ENCODE measurements around the gene SDR42E1. TPM values are rescaled to one million over a fixed set of nuclear protein-coding genes. Genes with fewer than 3 reads are reported as not detected.

SDR42E1 gene
- total RNA-seq, 1 experiment from 2014 or later = 17.4 TPM

- Histone ChIP-seq H2AFZ (ENCODE audit: low read depth, low read length, poor library complexity, severe bottlenecking) (no peak overlapping the region), H3K36me3 (ENCODE audit: control insufficient read depth in 1 of 2, insufficient read depth in 2 of 2, low read length in 2 of 2) (no peaks in the 10 kb centered on the region), H3K9me2 (ENCODE audit: insufficient read depth) (no peaks in the 10 kb centered on the region), H3K4me3 (replicated peaks in 1 of 2; ENCODE audit: low read depth in 1 of 2, low read length in 2 of 2) (no peak overlapping the region), H3K9ac (ENCODE audit: low read length) (no peak overlapping the region), H3K79me2 (ENCODE audit: insufficient read depth, low read length) (no peaks in the 10 kb centered on the region), H4K20me1 (ENCODE audit: insufficient read depth) (no peaks in the 10 kb centered on the region), H3K4me2 (ENCODE audit: low read length) (no peak overlapping the region), H3K4me1 (ENCODE audit: control insufficient read depth in 1 of 2, insufficient read depth in 2 of 2, low read length in 2 of 2) (no peaks in the 10 kb centered on the region), H3K9me3 (ENCODE audit: control insufficient read depth in 1 of 2, insufficient read depth in 1 of 2, low read depth in 1 of 2, low read length in 2 of 2) (no peaks in the 10 kb centered on the region), H3K27me3 (ENCODE audit: insufficient read depth, low read length) (no peaks in the 10 kb centered on the region), H3K27ac (ENCODE audit: low read depth, low read length) (no peak overlapping the region)
- ChIA-PET RAD21 (ENCODE audit: low non-redundant PET in 1 of 2, low total read pairs in 2 of 2, uncharacterized antibody in 2 of 2, unreplicated experiment in 2 of 2) (no interaction called here), CTCF (interaction anchor here (1.5 kb wide), 1 partner anchor 90 kb away, joined by 3 read pairs; no protein-coding TSS in a partner anchor), POLR2A (no interaction called here)
- intact Hi-C loops (cut with micrococcal nuclease) = no loop called here
- ATAC-seq (no peak), DNase-seq (ENCODE audit: low read depth, low spot score) (no peak)
- no TSS peak for BruUV-seq (replicated peaks)
- no peak for TF ChIP-seq ZNF274 (IDR thresholded peaks at IDR 0.05; ENCODE audit: low read depth, low read length)
- peak; percentile 71; the same call in 1 of the 2 replicates for TF ChIP-seq CBX3 (IDR thresholded peaks at IDR 0.05; ENCODE audit: low read depth)
Observed at GRCh38 chr16:81971853-81972252, 39.4 kb downstream of the SDR42E1 start.

- intact Hi-C loops (cut with micrococcal nuclease) = no loop called here
- no TSS peak for BruUV-seq (replicated peaks)
- no peaks in the 10 kb centered on the region for H3K9me2 ChIP-seq (ENCODE audit: insufficient read depth)
- H3K79me2 ChIP-seq (ENCODE audit: insufficient read depth, low read length) = no peaks in the 10 kb centered on the region
- H3K27me3 ChIP-seq (ENCODE audit: insufficient read depth, low read length) = no peaks in the 10 kb centered on the region
- no peak overlapping the region for H3K9ac ChIP-seq (ENCODE audit: low read length)
- H3K27ac ChIP-seq (ENCODE audit: low read depth, low read length) = no peak overlapping the region
- TF ChIP-seq FOSL1 (IDR thresholded peaks at IDR 0.05; ENCODE audit: low read depth) (no peak), SIN3A (IDR thresholded peaks at IDR 0.05; ENCODE audit: low read depth) (no peak), ELF1 (IDR thresholded peaks at IDR 0.05; ENCODE audit: borderline replicate concordance, low read depth) (no peak), POLR2AphosphoS5 (IDR thresholded peaks at IDR 0.05; ENCODE audit: low read depth, low read length) (no peak)
- CTCF ChIA-PET = no interaction called here
- H3K4me1 ChIP-seq (ENCODE audit: control insufficient read depth in 1 of 2, insufficient read depth in 2 of 2, low read length in 2 of 2) = no peaks in the 10 kb centered on the region
- H3K4me3 ChIP-seq (replicated peaks in 1 of 2; ENCODE audit: low read depth in 1 of 2, low read length in 2 of 2) = no peak overlapping the region
- RAD21 ChIA-PET (ENCODE audit: low non-redundant PET in 1 of 2, low total read pairs in 2 of 2, uncharacterized antibody in 2 of 2, unreplicated experiment in 2 of 2) = no interaction called here
- ATAC-seq = no peak
- no peak for DNase-seq (ENCODE audit: low read depth, low spot score)
- no peak overlapping the region for H2AFZ ChIP-seq (ENCODE audit: low read depth, low read length, poor library complexity, severe bottlenecking)
- H4K20me1 ChIP-seq (ENCODE audit: insufficient read depth) = no peaks in the 10 kb centered on the region; the same call in 1 of the 2 replicates
- H3K36me3 ChIP-seq (ENCODE audit: control insufficient read depth in 1 of 2, insufficient read depth in 2 of 2, low read length in 2 of 2) = no peaks in the 10 kb centered on the region
- H3K9me3 ChIP-seq (ENCODE audit: control insufficient read depth in 1 of 2, insufficient read depth in 1 of 2, low read depth in 1 of 2, low read length in 2 of 2) = no peaks in the 10 kb centered on the region
- no peak overlapping the region for H3K4me2 ChIP-seq (ENCODE audit: low read length)
- POLR2A ChIA-PET = no interaction called here
Observed at GRCh38 chr16:81967358-81967757, 43.9 kb downstream of the SDR42E1 start.
